GM03348 (cell line): Measurements from ENCODE around the gene ANO3.
A peak's percentile ranks its signal among the peaks of the same experiment; 100 is the strongest.

Experiments used
- DNase-seq: peaks from one replicate; pipeline ENCODE4 v3.0.0; 2012; ENCODE audit warnings: low spot score

The ANO3 gene

GRCh38 chr11:26493616-26494015 is 161.7 kb downstream of the ANO3 start:
- no peak for DNase-seq

- DNase-seq = no peak
These were observed 175.3 kb downstream of the ANO3 start for GRCh38 chr11:26507229-26507628.

DNA sequence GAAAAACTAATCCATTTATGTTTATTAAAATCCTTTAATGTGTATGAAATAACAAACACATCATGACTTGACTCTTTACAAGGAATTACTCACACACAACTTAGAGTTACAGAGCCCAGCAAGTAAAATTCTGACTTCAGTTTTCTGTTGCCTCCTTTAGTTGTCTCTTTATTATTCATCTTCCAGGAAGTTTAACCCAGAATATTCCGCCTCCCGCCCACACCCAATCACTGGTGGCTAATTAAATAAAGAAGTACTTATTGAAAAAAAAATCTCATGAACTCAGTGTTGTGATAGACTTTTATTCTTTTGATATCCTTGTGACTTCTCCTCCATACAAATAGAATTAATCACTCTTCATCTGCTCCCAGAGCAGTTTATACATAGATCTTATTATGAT is 178.2 kb downstream of the ANO3 start:
- no peak for DNase-seq

DNA sequence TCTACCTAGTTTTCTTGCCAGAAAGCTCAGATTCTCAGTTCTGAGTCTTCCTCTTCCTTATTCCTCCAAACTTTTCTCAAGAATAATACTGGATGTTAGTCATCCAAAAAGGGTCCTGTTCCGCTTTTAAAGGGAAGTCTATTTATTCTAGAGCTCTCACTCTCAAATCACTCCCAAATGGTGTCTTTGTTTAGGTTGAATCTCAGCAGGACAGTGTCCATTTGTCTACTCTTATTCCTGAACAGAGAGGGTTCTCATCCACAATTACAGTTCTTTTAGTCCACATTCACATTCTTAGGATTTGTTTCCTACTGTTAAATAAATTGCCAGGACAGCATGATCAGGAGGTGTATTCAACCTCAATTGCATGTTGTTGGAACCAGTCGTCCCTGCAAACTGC is 178.8 kb downstream of the ANO3 start:
- DNase-seq = no peak

DNA sequence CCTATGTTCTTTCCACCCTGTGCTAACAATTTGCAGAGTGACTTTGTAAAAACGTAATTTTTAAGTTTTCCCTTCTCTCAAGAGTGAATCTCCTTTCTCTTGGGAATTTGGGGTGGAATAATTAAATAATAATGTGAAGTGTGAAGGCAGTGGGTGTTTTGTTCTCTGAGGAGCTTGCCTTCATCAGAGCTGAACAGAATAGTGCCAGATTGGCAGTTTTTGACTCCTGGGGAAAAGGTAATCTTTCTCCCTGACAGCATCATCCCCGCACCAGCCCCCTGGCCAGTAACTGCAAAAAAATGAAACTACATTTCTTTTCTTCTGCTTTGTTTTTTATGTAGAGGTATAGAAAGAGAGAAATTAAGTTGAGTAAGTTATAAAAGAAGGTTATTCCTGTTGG is 180.3 kb downstream of the ANO3 start:
- no peak for DNase-seq

DNA sequence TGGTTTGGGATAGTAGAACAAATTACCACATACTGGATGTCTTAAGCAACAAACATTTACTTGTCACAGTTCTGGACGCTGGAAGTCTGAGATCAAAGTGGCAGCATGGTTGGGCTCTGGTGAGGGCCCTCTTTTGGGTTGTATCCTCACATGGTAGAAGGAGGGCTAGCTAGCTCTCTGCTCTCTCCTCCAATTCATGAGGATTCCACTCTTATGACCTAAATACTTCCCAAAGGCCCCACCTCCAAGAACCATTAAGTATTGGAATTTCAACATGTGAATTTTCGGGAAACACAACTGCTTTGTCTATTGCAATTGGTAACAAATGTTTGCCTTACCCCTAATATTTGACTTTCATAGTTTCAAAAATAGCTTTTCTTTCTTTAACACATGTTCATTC is 187.5 kb downstream of the ANO3 start:
- no peak for DNase-seq

DNA sequence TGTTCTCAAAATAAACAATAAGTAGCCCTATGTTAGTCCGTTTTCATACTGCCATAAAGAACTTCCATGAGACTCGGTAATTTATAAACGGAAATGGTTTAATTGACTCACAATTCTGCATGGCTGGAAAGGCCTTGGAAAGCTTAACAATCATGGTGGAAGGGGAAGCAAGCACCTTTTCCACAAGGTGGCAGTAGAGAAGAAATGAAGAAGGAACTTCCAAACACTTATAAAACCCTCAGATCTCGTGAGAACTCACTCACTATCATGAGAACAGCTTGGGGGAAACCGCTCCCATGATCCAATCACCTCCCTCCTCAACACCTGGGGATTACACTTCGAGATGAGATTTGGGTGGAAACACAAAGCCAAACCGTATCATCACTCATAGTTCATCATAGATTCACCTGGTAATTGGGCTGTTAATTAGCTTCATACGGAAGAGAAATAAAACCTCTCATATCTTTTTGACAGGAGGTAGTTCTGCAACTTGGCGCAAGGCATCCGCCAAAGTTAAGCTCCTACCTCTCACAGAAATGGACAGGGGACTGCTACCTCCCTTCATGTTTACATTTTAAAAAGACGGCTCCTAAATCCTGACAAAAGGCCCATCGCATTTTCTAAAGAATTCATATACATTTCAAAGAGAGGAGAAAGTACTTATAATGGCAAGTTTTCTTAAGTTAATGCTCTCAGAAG is 191.1 kb downstream of the ANO3 start:
- no peak for DNase-seq

DNA sequence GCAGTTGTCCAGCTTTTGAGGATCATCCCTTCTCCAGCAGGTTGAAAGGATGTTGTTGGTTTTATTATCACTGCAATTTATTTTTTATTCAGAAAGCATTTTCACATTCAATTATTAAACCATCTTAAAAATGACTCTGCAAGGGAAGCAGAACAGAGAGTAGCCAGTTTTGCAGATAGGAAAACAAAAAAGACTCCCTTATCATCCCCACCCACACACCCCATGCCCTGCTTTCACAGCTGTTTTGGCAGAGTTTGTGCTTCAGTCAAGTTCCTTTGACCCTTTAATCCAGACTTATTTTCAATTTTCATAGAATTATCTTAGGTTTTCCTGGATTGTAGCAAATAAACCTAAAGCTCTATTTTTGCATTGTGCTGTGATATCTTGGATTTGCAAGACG is 195.8 kb downstream of the ANO3 start:
- no peak for DNase-seq

GRCh38 chr11:26537341-26537740 is 205.4 kb downstream of the ANO3 start:
- DNase-seq = no peak

DNA sequence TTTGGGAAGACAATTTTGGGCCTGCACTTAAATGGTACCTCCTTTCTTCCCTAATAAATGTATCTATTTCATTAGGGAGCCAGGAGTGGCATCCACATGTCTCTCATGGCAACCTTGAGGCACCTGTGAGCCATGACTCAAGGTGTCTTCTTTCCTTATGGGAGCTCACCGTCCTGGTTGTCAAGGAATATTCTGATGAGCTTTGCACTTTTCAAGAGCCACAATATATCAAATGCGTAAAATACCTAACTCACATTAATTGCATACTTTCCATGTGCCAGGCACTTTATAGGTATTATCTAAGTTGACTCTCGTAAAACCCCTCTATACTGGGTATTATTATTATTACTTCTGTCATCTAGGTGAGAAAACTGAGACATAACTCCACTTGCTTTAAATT is 207.6 kb downstream of the ANO3 start:
- no peak for DNase-seq

- DNase-seq = no peak
These were observed 209.9 kb downstream of the ANO3 start for GRCh38 chr11:26541870-26542269.

GRCh38 chr11:26549176-26549575 is 217.2 kb downstream of the ANO3 start:
- no peak for DNase-seq

DNA sequence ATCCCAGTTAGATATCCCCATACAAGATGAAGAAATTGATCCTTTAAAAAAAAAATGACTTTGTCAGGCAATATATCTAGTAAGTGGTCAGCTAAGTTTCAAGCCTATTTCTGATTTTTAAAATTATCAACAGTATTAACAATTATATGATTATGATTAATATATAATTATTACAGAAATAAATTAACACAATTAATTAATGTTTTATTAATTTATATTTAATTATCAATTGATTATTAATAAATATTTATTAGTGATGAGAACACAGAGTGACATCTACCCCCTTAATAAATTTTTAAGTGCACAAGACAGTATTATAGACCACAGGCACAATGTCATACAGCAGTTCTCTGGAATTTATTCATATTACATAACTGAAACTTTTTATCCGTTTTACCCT is 218.1 kb downstream of the ANO3 start:
- no peak for DNase-seq

- DNase-seq = peak; percentile 3
These were observed 219.4 kb downstream of the ANO3 start for GRCh38 chr11:26551186-26551801.

- no peak for DNase-seq
These were observed 221.3 kb downstream of the ANO3 start for GRCh38 chr11:26553182-26553581.

- DNase-seq = no peak
These were observed 222.5 kb downstream of the ANO3 start for GRCh38 chr11:26554455-26554854.

DNA sequence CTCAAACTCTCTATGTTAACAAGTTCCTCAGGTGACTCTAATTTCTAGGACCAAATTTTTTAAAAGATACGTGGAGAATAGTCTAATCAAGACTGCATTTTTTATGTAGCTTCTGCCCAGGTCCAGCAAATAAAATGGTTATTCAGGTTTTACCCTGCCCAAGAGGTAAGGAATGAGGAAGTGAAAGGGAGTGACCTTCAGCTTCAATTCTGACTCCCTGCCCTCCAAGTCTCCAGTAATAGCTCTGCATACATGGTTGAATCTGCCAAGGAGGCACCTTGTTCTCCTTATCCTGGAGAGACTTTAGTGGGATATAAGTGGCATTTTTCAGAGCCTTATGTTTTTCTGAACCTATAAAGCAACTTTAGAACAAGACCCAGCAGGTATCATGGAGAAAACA is 224.7 kb downstream of the ANO3 start:
- DNase-seq = no peak

GRCh38 chr11:26557666-26558065 is 225.7 kb downstream of the ANO3 start:
- DNase-seq = no peak

- no peak for DNase-seq
These were observed 226.3 kb downstream of the ANO3 start for GRCh38 chr11:26558190-26558589.

- DNase-seq = no peak
These were observed 237.7 kb downstream of the ANO3 start for GRCh38 chr11:26569646-26570045.

- DNase-seq = no peak
These were observed 240.1 kb downstream of the ANO3 start, which contains the start of gene MUC15 for GRCh38 chr11:26571861-26572654. Gene MUC15 (minus strand): TSS chr11:26572263. CDS start chr11:26567094, 5,169 bp downstream.

- DNase-seq = no peak
These were observed 241.0 kb downstream of the ANO3 start for GRCh38 chr11:26572770-26573402.

DNA sequence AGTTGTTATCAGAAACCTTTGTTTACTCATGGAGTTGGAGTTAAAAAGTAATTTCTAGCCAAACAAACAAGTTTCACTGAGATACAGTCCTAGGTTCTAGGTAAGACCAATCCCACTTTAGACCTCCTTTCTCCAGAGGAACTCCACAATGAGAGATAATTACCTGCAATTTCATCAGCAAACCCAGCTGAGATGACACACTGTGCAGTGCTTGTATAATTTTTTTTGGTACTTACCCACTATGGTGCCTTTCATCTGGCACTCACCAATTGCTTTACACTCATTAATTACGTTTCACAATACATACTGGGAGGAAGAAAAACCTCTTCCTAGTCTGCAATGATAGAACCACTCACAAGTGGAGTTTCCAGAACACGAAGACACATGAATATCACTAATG is 242.0 kb downstream of the ANO3 start:
- no peak for DNase-seq
